Measurements from ENCODE around the gene P2RX5.
"Not testable (repeated sequence)": the region's sequence is repeated elsewhere in the genome, so short reads cannot be mapped to it uniquely, and the experiment has no call there.

The P2RX5 gene

GRCh38 chr17:3712811-3713463 lies 17.0 kb upstream of the P2RX5 start:
- DNase-seq: no peak

GRCh38 chr17:3710951-3711383 lies 15.0 kb upstream of the P2RX5 start:
- peak; percentile 85 for DNase-seq

- DNase-seq: no peak
Measured at GRCh38 chr17:3708366-3708765, 12.4 kb upstream of the P2RX5 start.

- not testable (repeated sequence) for DNase-seq
Measured at GRCh38 chr17:3705718-3705984, 9.7 kb upstream of the P2RX5 start.

GRCh38 chr17:3704931-3705717 lies 9.2 kb upstream of the P2RX5 start:
- no peak for DNase-seq

GRCh38 chr17:3702041-3702539 lies 6.1 kb upstream of the P2RX5 start:
- not testable (repeated sequence) for DNase-seq

- no peak for DNase-seq
Measured at GRCh38 chr17:3699951-3700350, 4.0 kb upstream of the P2RX5 start.

- no peak for DNase-seq
Measured at GRCh38 chr17:3698139-3698538, 2.2 kb upstream of the P2RX5 start.

GRCh38 chr17:3697103-3697476 lies 1.1 kb upstream of the P2RX5 start:
- no peak for DNase-seq

GRCh38 chr17:3695129-3695722 lies 729 bp downstream of the P2RX5 start:
- no peak for DNase-seq

- peak; percentile 60 for DNase-seq
Measured at GRCh38 chr17:3693829-3694231, 2.1 kb downstream of the P2RX5 start.

- no peak for DNase-seq
Measured at GRCh38 chr17:3693141-3693540, 2.8 kb downstream of the P2RX5 start.

- DNase-seq: no peak
Measured at GRCh38 chr17:3692346-3692745, 3.6 kb downstream of the P2RX5 start.

GRCh38 chr17:3691617-3692067 lies 4.3 kb downstream of the P2RX5 start:
- DNase-seq: no peak

- DNase-seq: no peak
Measured at GRCh38 chr17:3690094-3690715, 5.8 kb downstream of the P2RX5 start.

GRCh38 chr17:3689262-3690093 lies 6.5 kb downstream of the P2RX5 start:
- DNase-seq: no peak

GRCh38 chr17:3688852-3689261 lies 7.1 kb downstream of the P2RX5 start:
- no peak for DNase-seq

GRCh38 chr17:3688027-3688553 lies 7.9 kb downstream of the P2RX5 start:
- DNase-seq: no peak

GRCh38 chr17:3685174-3685573 lies 10.8 kb downstream of the P2RX5 start:
- DNase-seq: no peak

- peak; percentile 56 for DNase-seq
Measured at GRCh38 chr17:3683054-3683511, 12.9 kb downstream of the P2RX5 start.

GRCh38 chr17:3682033-3682432 lies 13.9 kb downstream of the P2RX5 start:
- DNase-seq: no peak

- no peak for DNase-seq
Measured at GRCh38 chr17:3681565-3681964, 14.4 kb downstream of the P2RX5 start.

Data from CD4-positive, alpha-beta T cell treated with Interleukin-15 for 1 hour (primary cell).